HCT116 (cell line): Measurements from ENCODE around the gene SLC22A4. TPM values are rescaled to one million over a fixed set of nuclear protein-coding genes. Genes with fewer than 3 reads are reported as not detected.

Experiments
- ATAC-seq: fragments of 200-7000 bp; cut with Tn5 transposase; 2 replicates; pipeline ENCODE4 v1.9.1; 2020; ENCODE audit warnings: mild to moderate bottlenecking, moderate library complexity
- BruUV-seq: library from RNA; stranded (reverse); fragments of 400-500 nt; replicated peaks from 2 replicates; lab custom pipeline; 2021; lab: Mats Ljungman, UMichigan
- CTCF ChIA-PET: fragments of 300-600 bp; sonication (Branson Sonifier 250); formaldehyde crosslinking; loops from one replicate; lab custom pipeline; 2021; ENCODE audit warnings: antibody characterized with exemption; lab: Charles Lee
- POLR2A ChIA-PET: fragments of 300-600, 350-600 bp; sonication (Branson Sonifier 250); formaldehyde crosslinking; loops from one replicate; lab custom pipeline; 2021; ENCODE audit warnings: antibody characterized with exemption; lab: Charles Lee
- RAD21 ChIA-PET, 2 experiments: fragments of 300-600 bp; sonication (Branson Sonifier 250); formaldehyde crosslinking; loops; one replicate each; lab custom pipeline; 2023; ENCODE audit warnings: low total read pairs in 2 of 2; ENCODE audit not compliant: uncharacterized antibody in 2 of 2, unreplicated experiment in 2 of 2, low non-redundant PET in 1 of 2; lab: Charles Lee
- DNase-seq: peaks from one replicate; pipeline ENCODE4 v3.0.0-alpha.2; 2010; ENCODE audit warnings: low read depth, low spot score
- H2AFZ ChIP-seq: fragments of 200-600 bp; shearing (Covaris generic), sonication (generic); 2 replicates; pipeline ENCODE4 v1.6.1; 2017; ENCODE audit warnings: low read depth, mixed run types, mixed read lengths, antibody characterized with exemption, low read length; ENCODE audit not compliant: poor library complexity, severe bottlenecking
- H3K27ac ChIP-seq: 2 replicates; pipeline ENCODE4 v1.5.1; 2012; ENCODE audit warnings: low read depth, low read length
- H3K27me3 ChIP-seq: fragments of 200-600 bp; sonication (generic); 2 replicates; pipeline ENCODE4 v1.6.1; 2016; ENCODE audit warnings: mixed run types, low read length, mixed read lengths; ENCODE audit not compliant: insufficient read depth
- H3K36me3 ChIP-seq, 2 experiments: fragments of 200-500 bp in 1 of 2; fragments of 200-600 bp in 1 of 2; sonication (Bioruptor generic) in 1 of 2; sonication (generic) in 1 of 2; 2 replicates each; pipeline versions ENCODE4 v1.5.1 to v1.6.1; 2014 to 2016; ENCODE audit warnings: low read length in 2 of 2, inconsistent platforms in 1 of 2, mixed read lengths in 1 of 2, mixed run types in 1 of 2; ENCODE audit not compliant: insufficient read depth in 2 of 2, control insufficient read depth in 1 of 2
- H3K4me1 ChIP-seq, 2 experiments: fragments of 200-600 bp in 1 of 2; sonication (generic) in 1 of 2; 2 replicates each; pipeline versions ENCODE4 v1.5.1 to v1.6.1; 2012 to 2017; ENCODE audit warnings: low read length in 2 of 2, inconsistent platforms in 1 of 2, mild to moderate bottlenecking in 1 of 2, mixed read lengths in 1 of 2, mixed run types in 1 of 2, moderate library complexity in 1 of 2; ENCODE audit not compliant: insufficient read depth in 2 of 2, control insufficient read depth in 1 of 2
- H3K4me2 ChIP-seq: fragments of 200-600 bp; sonication (generic); 2 replicates; pipeline ENCODE4 v1.6.1; 2017; ENCODE audit warnings: mixed run types, low read length, mixed read lengths
- H3K4me3 ChIP-seq, 2 experiments: fragments of 200-600 bp in 1 of 2; sonication (generic) in 1 of 2; replicated peaks in 1 of 2; 2 replicates each; pipeline ENCODE4 v1.5.1; 2011 to 2016; ENCODE audit warnings: low read length in 2 of 2, control low read depth in 1 of 2, low read depth in 1 of 2, mild to moderate bottlenecking in 1 of 2, mixed read lengths in 1 of 2, mixed run types in 1 of 2
- H3K79me2 ChIP-seq: fragments of 200-600 bp; sonication (generic); 2 replicates; pipeline ENCODE4 v1.6.1; 2017; ENCODE audit warnings: mild to moderate bottlenecking, mixed run types, low read length, moderate library complexity, mixed read lengths; ENCODE audit not compliant: insufficient read depth
- H3K9ac ChIP-seq: fragments of 200-600 bp; sonication (generic); 2 replicates; pipeline ENCODE4 v1.6.1; 2016; ENCODE audit warnings: low read length, mixed read lengths
- H3K9me2 ChIP-seq: fragments of 200-600 bp; sonication (generic), shearing (Covaris generic); 2 replicates; pipeline ENCODE4 v1.6.1; 2017; ENCODE audit warnings: mixed run types, mild to moderate bottlenecking, moderate library complexity; ENCODE audit not compliant: insufficient read depth
- H3K9me3 ChIP-seq, 2 experiments: fragments of 200-500 bp in 1 of 2; fragments of 200-600 bp in 1 of 2; sonication (Bioruptor generic) in 1 of 2; sonication (generic) in 1 of 2; 2 replicates each; pipeline ENCODE4 v1.6.1; 2014 to 2017; ENCODE audit warnings: low read length in 2 of 2, mixed read lengths in 2 of 2, inconsistent platforms in 1 of 2, low read depth in 1 of 2, mild to moderate bottlenecking in 1 of 2, mixed run types in 1 of 2, moderate library complexity in 1 of 2; ENCODE audit not compliant: control insufficient read depth in 1 of 2, insufficient read depth in 1 of 2
- H4K20me1 ChIP-seq: fragments of 200-600 bp; sonication (generic), shearing (Covaris generic); 2 replicates; pipeline ENCODE4 v1.6.1; 2017; ENCODE audit warnings: mixed run types, mild to moderate bottlenecking, moderate library complexity; ENCODE audit not compliant: insufficient read depth
- ATF3 ChIP-seq: IDR thresholded peaks from 2 replicates; pipeline ENCODE4 v1.6.1; 2012
- CBX3 ChIP-seq: IDR thresholded peaks from 2 replicates; pipeline ENCODE4 v1.6.1; 2012; ENCODE audit warnings: low read depth
- CTCF ChIP-seq, 3 experiments: fragments of 200-600 bp in 1 of 3; sonication (generic) in 1 of 3; IDR thresholded peaks in 2 of 3; conservative IDR thresholded peaks in 1 of 3; 2 replicates each; pipeline ENCODE4 v1.5.1; 2012 to 2017; ENCODE audit warnings: low read depth in 2 of 3, low read length in 2 of 3, antibody characterized with exemption in 1 of 3, borderline replicate concordance in 1 of 3, control low read depth in 1 of 3, mild to moderate bottlenecking in 1 of 3, mixed read lengths in 1 of 3, mixed run types in 1 of 3, moderate library complexity in 1 of 3; ENCODE audit not compliant: insufficient read depth in 1 of 3
- EGR1 ChIP-seq: IDR thresholded peaks from 2 replicates; pipeline ENCODE4 v1.6.1; 2012; ENCODE audit warnings: low read depth
- EZH2 ChIP-seq: fragments of 200-600 bp; sonication (generic); IDR thresholded peaks from 2 replicates; pipeline ENCODE4 v1.6.1; 2017; ENCODE audit warnings: antibody characterized with exemption, mixed run types
- EZH2phosphoT487 ChIP-seq: fragments of 200-600 bp; IDR thresholded peaks from 2 replicates; pipeline ENCODE4 v1.6.1; 2018; ENCODE audit warnings: antibody characterized with exemption, borderline replicate concordance
- JUND ChIP-seq: IDR thresholded peaks from 2 replicates; pipeline ENCODE4 v1.6.1; 2012
- POLR2AphosphoS5 ChIP-seq: IDR thresholded peaks from 2 replicates; pipeline ENCODE4 v1.6.1; 2011; ENCODE audit warnings: mild to moderate bottlenecking, low read depth, low read length, moderate library complexity
- RAD21 ChIP-seq: IDR thresholded peaks from 2 replicates; pipeline ENCODE4 v1.6.1; 2012; ENCODE audit warnings: low read depth, mild to moderate bottlenecking
- REST ChIP-seq: IDR thresholded peaks from 2 replicates; pipeline ENCODE4 v1.6.1; 2012; ENCODE audit warnings: low read depth
- SP1 ChIP-seq: IDR thresholded peaks from 2 replicates; pipeline ENCODE4 v1.6.1; 2012; ENCODE audit warnings: low read depth
- SRF ChIP-seq: IDR thresholded peaks from 2 replicates; pipeline ENCODE4 v1.6.1; 2012; ENCODE audit warnings: low read depth
- TCF7L2 ChIP-seq: IDR thresholded peaks from 2 replicates; pipeline ENCODE4 v1.7.0; 2011; ENCODE audit warnings: borderline replicate concordance, inconsistent platforms; ENCODE audit not compliant: insufficient read depth, insufficient read length; ENCODE audit errors: extremely low read depth
- YY1 ChIP-seq: IDR thresholded peaks from 2 replicates; pipeline ENCODE4 v1.6.1; 2011; ENCODE audit warnings: low read length, low read depth, moderate library complexity, mild to moderate bottlenecking; ENCODE audit not compliant: insufficient replicate concordance; ENCODE audit errors: extremely low read depth
- ZBTB33 ChIP-seq: IDR thresholded peaks from 2 replicates; pipeline ENCODE4 v1.6.1; 2011; ENCODE audit warnings: mild to moderate bottlenecking, low read length, moderate library complexity; ENCODE audit not compliant: insufficient replicate concordance; ENCODE audit errors: extremely low read depth
- ZFX ChIP-seq: fragments of 450-650 bp; IDR thresholded peaks from 2 replicates; pipeline ENCODE4 v1.6.1; 2017
- intact Hi-C: fragments of 100-400 bp; cut with micrococcal nuclease; formaldehyde crosslinking; loops from 2 replicates; pipeline ENCODE4 v1.10.0; 2022
- total RNA-seq: library from RNA; stranded (reverse); gene quantifications from one replicate; pipeline ENCODE4 v1.2.1, GENCODE V29; 2021; ENCODE audit not compliant: unreplicated experiment

SLC22A4 gene
- total RNA-seq, 1 experiment from 2014 or later, result 0.59 TPM

- H3K9me3 ChIP-seq, result no peaks in the 10 kb centered on the region
- no peak overlapping the region for H3K27ac ChIP-seq
- peaks cover 2% of the 10 kb centered on the region; the same call in 1 of the 2 replicates for H3K79me2 ChIP-seq
- no peaks in the 10 kb centered on the region; a peak in 1 of 4 replicates for H3K36me3 ChIP-seq
- TF ChIP-seq EZH2phosphoT487, result no peak
- no peak for TF ChIP-seq TCF7L2
- TF ChIP-seq SP1, result no peak
- no peak for TF ChIP-seq ZFX
- no peak for TF ChIP-seq YY1
- no peak for TF ChIP-seq CTCF (IDR thresholded peaks at IDR 0.05 in 2 of 3, conservative IDR thresholded peaks at IDR 0.05 in 1 of 3; ENCODE audit: borderline replicate concordance in 1 of 3, insufficient read depth in 1 of 3, low read depth in 2 of 3, low read length in 2 of 3)
- TF ChIP-seq RAD21, result no peak
- TF ChIP-seq EZH2, result no peak
- TF ChIP-seq EGR1, result no peak
- no peak for TF ChIP-seq CBX3
- no peak for TF ChIP-seq SRF
- TF ChIP-seq ATF3, result no peak
- no peak for TF ChIP-seq REST
- no peak for TF ChIP-seq POLR2AphosphoS5
- no peak for TF ChIP-seq ZBTB33
- no peak for TF ChIP-seq JUND
- no peak overlapping the region for H2AFZ ChIP-seq
- ChIA-PET POLR2A (no interaction called here), RAD21 (no interaction called here), CTCF (no interaction called here)
- no peak for ATAC-seq
- no peak for DNase-seq
- intact Hi-C loops, result no loop called here
- H3K4me2 ChIP-seq, result no peak overlapping the region
- no peak overlapping the region for H3K9ac ChIP-seq
- H3K27me3 ChIP-seq, result no peaks in the 10 kb centered on the region
- no peaks in the 10 kb centered on the region for H4K20me1 ChIP-seq
- H3K4me3 ChIP-seq, result no peak overlapping the region
- H3K4me1 ChIP-seq, result peaks cover under 1 to 2% of the 10 kb centered on the region in 2 experiments; a peak in 2 of 4 replicates
- no peaks in the 10 kb centered on the region for H3K9me2 ChIP-seq
- no TSS peak for BruUV-seq
These were observed 83.5 kb downstream of the SLC22A4 start for GRCh38 chr5:132377738-132378137.
